ENCODE results near the gene SPATA32. TPM values are rescaled to one million over a fixed set of nuclear protein-coding genes. Genes with fewer than 3 reads are reported as not detected.

Gene SPATA32
- total RNA-seq, 2 experiments from 2014 or later = 0.62 to 0.68 TPM

Other genes starting within 250 kb of the SPATA32 start
- 10 to 100 TPM; 29.0 to 31.4 TPM for gene DCAKD, start 210.5 kb downstream of the SPATA32 start, total RNA-seq
- gene NMT1, start 200.8 kb downstream of the SPATA32 start, total RNA-seq = 100 to 1,000 TPM; 168 to 170 TPM
- 1 to 10 TPM; 2.7 to 3.8 TPM for gene PLCD3, start 129.6 kb downstream of the SPATA32 start, total RNA-seq
- gene ACBD4, start 126.4 kb downstream of the SPATA32 start, total RNA-seq = 1 to 10 TPM; 8.6 to 8.9 TPM
- gene HEXIM1, start 113.6 kb downstream of the SPATA32 start, total RNA-seq = 10 to 100 TPM; 36.0 to 36.5 TPM
- gene HEXIM2, start 100.2 kb downstream of the SPATA32 start, total RNA-seq = 1 to 10 TPM; 4.8 to 5.6 TPM
- 100 to 1,000 TPM; 215 to 219 TPM for gene FMNL1, start 40.2 kb downstream of the SPATA32 start, total RNA-seq
- gene MAP3K14, start 54.9 kb upstream of the SPATA32 start, total RNA-seq = 10 to 100 TPM; 27.1 to 28.3 TPM
- 10 to 100 TPM; 33.3 to 35.8 TPM for gene ARHGAP27, start 170.8 kb upstream of the SPATA32 start, total RNA-seq
- 10 to 100 TPM; 19.5 to 20.1 TPM for gene PLEKHM1, start 228.6 kb upstream of the SPATA32 start, total RNA-seq

Measured in activated naive CD8-positive, alpha-beta T cell treated with anti-CD3 and anti-CD28 coated beads for 36 hours (primary cell).